ENCODE measurements around the gene UBXN7. TPM values are rescaled to one million over a fixed set of nuclear protein-coding genes. Genes with fewer than 3 reads are reported as not detected.

The UBXN7 gene
- total and polyA plus RNA-seq, 2 of the 4 experiments (the other 2 are of a cell fraction) = 8.6 to 16.1 TPM

- no peak overlapping the region for H3K56ac ChIP-seq (ENCODE audit: extremely low read depth, insufficient read depth, low read length)
- in situ Hi-C loops (cut with MboI; ENCODE audit: low sequenced_read_pairs) = no loop called here
- no peak overlapping the region for H3K4me3 ChIP-seq (ENCODE audit: insufficient read depth, low read depth, low read length)
- no peak overlapping the region for H3K4me2 ChIP-seq (ENCODE audit: low read depth, low read length)
- no peak overlapping the region; the same call in 1 of the 2 replicates for H3K14ac ChIP-seq (replicated peaks; ENCODE audit: low read depth, low read length)
- no peak overlapping the region for H2BK15ac ChIP-seq (ENCODE audit: low read depth, low read length)
- H3K9me3 ChIP-seq (ENCODE audit: control insufficient read depth, insufficient read depth, low read length) = no peaks in the 10 kb centered on the region
- no peak overlapping the region for H3K27ac ChIP-seq (ENCODE audit: insufficient read depth, low read length)
- POLR2A ChIA-PET (ENCODE audit: unreplicated experiment) = no interaction called here
- peaks cover 6% of the 10 kb centered on the region; the same call in 1 of the 2 replicates for H3K4me1 ChIP-seq (ENCODE audit: control insufficient read depth, insufficient read depth, low read length)
- H2AK5ac ChIP-seq (ENCODE audit: low read depth, low read length) = 0 out of 2 replicates have a peak overlapping the region, but pooled peaks have one; percentile 40
- no peak overlapping the region for H2BK5ac ChIP-seq (ENCODE audit: low read depth, low read length, poor library complexity, severe bottlenecking)
- peak overlapping the region; percentile 24; the same call in 1 of the 2 replicates for H3K4ac ChIP-seq (ENCODE audit: low read depth, low read length)
- ATAC-seq (ENCODE audit: low read depth) (peak; percentile 77), DNase-seq (peak; percentile 48)
- no peak overlapping the region for H2BK120ac ChIP-seq (ENCODE audit: low read depth, low read length)
- dilution Hi-C loops (cut with HindIII; ENCODE audit: low sequenced_read_pairs, unreplicated experiment) = no loop called here
- no peak overlapping the region for H4K5ac ChIP-seq (ENCODE audit: low read depth, low read length)
- no peak overlapping the region for H3K9ac ChIP-seq (ENCODE audit: low read depth, low read length)
- intact Hi-C loops (cut with micrococcal nuclease) = no loop called here
- no peak overlapping the region for H2AK9ac ChIP-seq (replicated peaks; ENCODE audit: low read depth, low read length, poor library complexity)
- peaks cover 15 to 81% of the 10 kb centered on the region in 2 experiments for H3K79me1 ChIP-seq (ENCODE audit: low read depth in 1 of 2, low read length in 2 of 2)
- peaks cover 7% of the 10 kb centered on the region for H3K9me1 ChIP-seq (ENCODE audit: insufficient read depth, low read length)
- H3K23ac ChIP-seq (ENCODE audit: low read depth, low read length) = peak overlapping the region; percentile 53; the same call in 1 of the 2 replicates
- no peaks in the 10 kb centered on the region for H3K36me3 ChIP-seq (ENCODE audit: control insufficient read depth, insufficient read depth, low read length)
- no peak overlapping the region for H2BK20ac ChIP-seq (ENCODE audit: low read depth, low read length)
- H4K20me1 ChIP-seq (ENCODE audit: insufficient read depth, low read length) = peaks cover 66% of the 10 kb centered on the region
- no TSS peak for BruUV-seq (replicated peaks)
- no peak overlapping the region for H3K18ac ChIP-seq (ENCODE audit: low read depth, low read length)
- H4K91ac ChIP-seq (ENCODE audit: insufficient read depth, low read depth, low read length) = no peak overlapping the region
- WGBS, 2 experiments (ENCODE audit: extremely low coverage in 2 of 2, insufficient read length in 1 of 2) = 0% methylated on average over 1 of the region's 3 CpGs; no CpG with 5 or more reads in 1 of the 2 experiments
- no peak overlapping the region for H4K8ac ChIP-seq (ENCODE audit: low read depth in 2 of 2, low read length in 2 of 2)
- CTCF ChIA-PET = no interaction called here
- H2AFZ ChIP-seq (replicated peaks; ENCODE audit: low read length, poor library complexity) = no peak overlapping the region
- no peaks in the 10 kb centered on the region for H3K27me3 ChIP-seq (ENCODE audit: control insufficient read depth, insufficient read depth, low read length)
- TF ChIP-seq RCOR1 (IDR thresholded peaks at IDR 0.05; ENCODE audit: insufficient replicate concordance, low read length) (no peak), NFE2L2 (IDR thresholded peaks at IDR 0.05; ENCODE audit: low read depth, low read length) (no peak), MAZ (IDR thresholded peaks at IDR 0.05; ENCODE audit: borderline replicate concordance, low read depth, low read length) (no peak), BHLHE40 (IDR thresholded peaks at IDR 0.05; ENCODE audit: low read depth, low read length) (no peak), MAFK (IDR thresholded peaks at IDR 0.05; ENCODE audit: low read depth, low read length) (no peak), CEBPB (IDR thresholded peaks at IDR 0.05; ENCODE audit: low read depth, low read length) (no peak), USF2 (IDR thresholded peaks at IDR 0.05; ENCODE audit: low read depth, low read length) (no peak), RFX5 (IDR thresholded peaks at IDR 0.05; ENCODE audit: low read depth, low read length) (no peak), SMC3 (IDR thresholded peaks at IDR 0.05; ENCODE audit: low read depth, low read length) (no peak), POLR2A (IDR thresholded peaks at IDR 0.05; ENCODE audit: low read depth, low read length) (no peak), CTCF (conservative IDR thresholded peaks at IDR 0.05; ENCODE audit: low read depth, low read length) (no peak), FOS (IDR thresholded peaks at IDR 0.05; ENCODE audit: low read depth, low read length) (no peak), RAD21 (IDR thresholded peaks at IDR 0.05; ENCODE audit: low read length) (no peak), MXI1 (IDR thresholded peaks at IDR 0.05; ENCODE audit: borderline replicate concordance, low read depth, low read length) (no peak), ELK1 (IDR thresholded peaks at IDR 0.05; ENCODE audit: borderline replicate concordance, low read depth, low read length) (no peak), CHD1 (IDR thresholded peaks at IDR 0.05; ENCODE audit: low read depth, low read length) (no peak)
Measured at GRCh38 chr3:196414469-196414868, 17.8 kb downstream of the UBXN7 start.
